ENCODE data around the gene SRF. TPM values are rescaled to one million over a fixed set of nuclear protein-coding genes. Genes with fewer than 3 reads are reported as not detected.

Gene SRF
- polyA plus RNA-seq, 1 donor from 2014 or later: 5.0 TPM

DNA sequence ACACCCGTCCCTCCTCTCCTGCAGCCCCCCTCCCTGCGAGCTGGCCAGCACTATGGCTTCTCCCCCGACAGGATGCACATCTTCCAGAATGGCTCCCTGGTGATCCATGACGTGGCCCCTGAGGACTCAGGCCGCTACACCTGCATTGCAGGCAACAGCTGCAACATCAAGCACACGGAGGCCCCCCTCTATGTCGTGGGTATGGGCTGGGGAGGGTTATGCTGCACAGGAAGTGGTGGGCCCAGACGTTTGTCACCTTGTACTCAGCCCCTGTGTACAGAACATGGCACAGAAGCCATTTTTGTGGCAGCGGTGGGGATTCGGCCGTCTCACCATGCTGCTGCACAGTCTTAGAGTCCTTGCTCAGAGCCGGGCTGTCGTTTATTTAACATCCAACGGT lies 29.0 kb upstream of the SRF start:
- Mint-ChIP-seq H3K4me1 (peaks cover 0 to 2% (median 0%) of the 10 kb centered on the region in 3 donors), H3K36me3 (no peaks in the 10 kb centered on the region), H3K4me3 (no peak overlapping the region), H3K27me3 (no peaks in the 10 kb centered on the region), H3K9me3 (no peaks in the 10 kb centered on the region), H3K27ac (no peak overlapping the region)

DNA sequence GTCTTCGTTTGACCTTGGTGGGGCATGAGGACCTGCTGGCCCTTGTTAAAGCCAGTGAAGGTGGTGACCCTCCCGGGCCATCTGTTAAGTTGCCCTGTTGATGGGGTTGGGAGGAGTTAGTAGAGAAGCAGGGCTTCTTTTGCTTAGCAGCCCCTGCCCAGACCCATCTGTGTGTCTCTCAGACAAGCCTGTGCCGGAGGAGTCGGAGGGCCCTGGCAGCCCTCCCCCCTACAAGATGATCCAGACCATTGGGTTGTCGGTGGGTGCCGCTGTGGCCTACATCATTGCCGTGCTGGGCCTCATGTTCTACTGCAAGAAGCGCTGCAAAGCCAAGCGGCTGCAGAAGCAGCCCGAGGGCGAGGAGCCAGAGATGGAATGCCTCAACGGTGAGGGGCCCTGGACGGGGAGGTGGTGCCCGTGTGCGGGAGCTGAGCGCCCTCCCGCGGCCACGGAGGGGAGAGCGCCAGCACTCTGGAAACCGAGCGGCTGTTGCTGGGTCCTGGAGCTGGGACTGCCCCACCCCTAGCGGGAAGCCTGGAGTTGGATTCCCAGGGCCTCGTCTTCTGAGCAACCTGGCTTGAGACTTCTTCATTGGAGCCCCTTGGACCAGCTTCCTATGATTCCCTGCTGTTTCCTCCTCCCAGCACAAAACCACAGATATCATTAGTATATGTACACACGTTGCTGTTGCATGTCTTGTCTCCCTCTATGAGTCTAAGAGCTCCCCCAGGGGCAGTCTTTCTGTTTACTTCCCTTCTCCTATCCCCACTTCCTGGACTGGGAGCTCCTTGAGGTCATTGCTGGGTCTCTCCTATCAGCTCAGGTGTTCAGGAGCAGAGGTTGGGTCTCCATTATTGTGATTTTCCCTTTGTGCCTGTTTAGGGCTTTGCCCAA lies 27.6 kb upstream of the SRF start:
- Mint-ChIP-seq H3K9me3 (no peaks in the 10 kb centered on the region), H3K27me3 (no peaks in the 10 kb centered on the region), H3K27ac (no peak overlapping the region), H3K36me3 (no peaks in the 10 kb centered on the region), H3K4me3 (peak overlapping the region in 1 of 4 donors; percentile 33), H3K4me1 (peaks cover 0 to 2% (median 0%) of the 10 kb centered on the region in 3 donors)

DNA sequence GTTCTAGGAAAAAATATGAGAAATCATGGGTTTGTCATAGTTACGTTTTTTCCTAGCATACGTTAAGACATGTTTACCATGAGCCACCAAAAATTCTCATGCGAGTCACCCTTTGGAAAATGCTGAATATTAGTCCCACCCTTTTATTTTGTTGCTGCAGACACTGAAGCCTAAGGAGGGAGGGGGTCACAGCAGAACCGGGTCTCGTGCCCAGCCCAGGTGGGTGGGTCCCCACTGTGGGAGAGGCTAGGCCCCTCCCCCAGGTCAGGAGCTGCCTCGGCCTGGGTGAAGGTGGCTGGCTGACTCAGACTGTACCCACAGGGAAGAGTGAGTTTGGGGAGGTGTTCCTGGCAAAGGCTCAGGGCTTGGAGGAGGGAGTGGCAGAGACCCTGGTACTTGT lies 26.2 kb upstream of the SRF start:
- no peak overlapping the region for H3K4me3 Mint-ChIP-seq
- H3K9me3 Mint-ChIP-seq: peaks cover 0 to 2% (median 0%) of the 10 kb centered on the region in 3 donors
- peaks cover 0 to 2% (median under 1%) of the 10 kb centered on the region in 3 donors for H3K4me1 Mint-ChIP-seq
- H3K27me3 Mint-ChIP-seq: no peaks in the 10 kb centered on the region
- no peak overlapping the region for H3K27ac Mint-ChIP-seq
- H3K36me3 Mint-ChIP-seq: no peaks in the 10 kb centered on the region

DNA sequence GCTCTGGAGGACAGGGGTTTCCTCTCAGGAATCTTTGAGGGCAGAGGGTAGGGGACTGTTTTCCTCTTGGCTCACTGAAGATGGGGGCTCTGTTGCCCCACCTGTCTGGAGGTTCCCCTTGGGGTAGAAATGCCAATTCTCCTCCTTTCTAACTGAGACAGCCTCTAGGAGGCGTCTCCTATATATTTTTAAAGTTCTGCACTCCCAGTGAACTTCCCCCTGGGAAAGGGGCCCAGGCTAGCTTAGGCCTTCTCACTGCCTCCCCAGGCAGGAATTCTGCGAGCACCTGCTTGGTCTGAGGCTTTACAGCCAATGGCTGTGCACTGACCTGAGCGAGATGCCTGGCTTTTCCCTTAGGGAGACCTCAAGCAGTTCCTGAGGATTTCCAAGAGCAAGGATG lies 24.8 kb upstream of the SRF start:
- Mint-ChIP-seq H3K27me3 (no peaks in the 10 kb centered on the region), H3K27ac (no peak overlapping the region), H3K4me3 (no peak overlapping the region), H3K36me3 (no peaks in the 10 kb centered on the region), H3K9me3 (peaks cover 0 to 2% (median 0%) of the 10 kb centered on the region in 3 donors), H3K4me1 (peaks cover 0 to 6% (median 2%) of the 10 kb centered on the region in 3 donors)

DNA sequence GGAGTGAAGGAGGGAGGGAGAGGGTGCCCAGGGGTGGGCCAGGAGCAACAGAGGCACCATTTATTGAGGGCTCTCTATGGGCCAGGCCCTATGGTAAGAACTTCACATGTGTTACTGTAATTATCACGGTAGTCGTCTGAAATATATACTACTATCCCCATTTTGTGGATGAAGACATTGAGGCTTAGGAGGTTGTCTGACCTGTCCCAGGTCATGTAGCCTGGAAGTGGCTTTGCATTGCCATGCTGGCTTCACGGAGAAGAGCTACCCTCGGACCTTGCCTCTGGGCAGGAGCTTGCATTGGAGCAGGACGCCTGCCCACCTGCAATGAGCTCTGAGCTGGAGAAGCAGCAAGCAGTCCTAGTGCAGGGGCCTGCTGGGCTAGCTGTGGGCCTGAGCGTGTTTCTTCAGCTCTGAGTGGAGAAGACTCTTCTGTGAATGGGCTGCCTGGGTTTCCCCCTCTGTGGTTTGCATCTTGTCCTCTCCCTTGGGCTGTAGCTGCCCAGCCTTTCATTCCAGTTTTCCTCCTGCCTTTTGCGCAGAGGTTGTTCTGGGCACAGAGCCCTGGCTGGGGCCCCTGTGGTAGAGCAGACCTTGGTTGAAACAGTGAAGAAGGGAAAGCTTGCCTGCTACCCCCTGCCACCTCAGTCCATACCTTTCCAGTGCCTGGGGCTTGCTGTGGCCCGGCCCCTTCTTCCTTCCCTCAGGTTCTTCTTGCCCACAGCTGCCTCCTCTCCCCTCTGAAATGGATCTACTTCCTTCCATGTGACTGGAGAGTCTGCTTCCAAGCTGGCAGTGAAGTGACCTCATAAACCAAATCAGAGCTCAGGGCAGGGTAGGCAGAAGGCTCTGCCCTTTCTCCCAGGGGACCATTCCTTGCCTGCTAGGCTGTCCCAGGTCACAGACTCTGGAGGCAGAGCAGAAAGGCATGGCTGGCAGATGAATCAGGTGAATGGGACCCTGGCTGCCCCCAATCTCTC lies 24.1 kb upstream of the SRF start:
- H3K27me3 Mint-ChIP-seq: no peaks in the 10 kb centered on the region
- H3K4me3 Mint-ChIP-seq: no peak overlapping the region
- peaks cover 0 to 6% (median 2%) of the 10 kb centered on the region in 3 donors for H3K4me1 Mint-ChIP-seq
- H3K9me3 Mint-ChIP-seq: peaks cover 0 to 2% (median 0%) of the 10 kb centered on the region in 3 donors
- no peak overlapping the region for H3K27ac Mint-ChIP-seq
- no peaks in the 10 kb centered on the region for H3K36me3 Mint-ChIP-seq

DNA sequence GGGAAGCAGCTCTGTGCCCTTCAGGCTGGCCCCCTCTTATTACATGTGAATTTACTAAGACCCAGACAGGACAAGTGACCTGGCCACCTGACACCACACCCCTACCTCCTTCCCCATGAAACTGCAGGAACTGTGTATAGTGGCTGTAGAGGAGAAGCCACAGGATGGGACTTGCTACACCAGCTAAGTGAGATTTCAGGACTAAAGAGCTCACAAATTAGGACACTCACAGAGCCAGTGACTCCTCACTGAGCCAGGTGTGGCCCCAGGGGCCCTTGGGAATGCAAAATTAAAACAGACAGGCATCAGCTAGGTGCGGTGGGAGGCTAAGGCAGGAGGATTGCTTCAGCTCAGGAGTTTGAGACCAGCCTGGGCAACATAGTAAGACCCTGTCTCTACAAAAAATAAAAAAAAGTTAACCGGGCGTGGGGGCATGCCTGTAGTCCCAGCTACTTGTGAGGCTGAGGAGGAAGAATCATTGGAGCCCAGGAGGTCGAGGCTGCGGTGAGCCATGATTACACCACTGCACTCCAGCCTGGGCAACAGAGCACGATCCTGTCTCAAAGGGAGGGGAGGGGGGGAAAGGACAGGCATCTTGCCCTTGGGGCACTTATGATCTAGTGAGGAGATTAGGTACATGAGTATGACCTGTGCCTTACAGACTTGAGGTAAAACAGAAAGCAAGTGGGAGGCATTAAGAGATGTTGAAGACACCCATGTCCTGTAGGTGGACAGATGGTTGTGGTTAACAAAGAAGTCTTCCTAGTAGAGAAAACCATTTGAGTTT lies 23.2 kb upstream of the SRF start:
- Mint-ChIP-seq H3K36me3 (no peaks in the 10 kb centered on the region), H3K27ac (no peak overlapping the region), H3K4me1 (peaks cover 0 to 6% (median 2%) of the 10 kb centered on the region in 3 donors), H3K27me3 (no peaks in the 10 kb centered on the region), H3K9me3 (peaks cover 0 to 2% (median 0%) of the 10 kb centered on the region in 3 donors), H3K4me3 (no peak overlapping the region)

DNA sequence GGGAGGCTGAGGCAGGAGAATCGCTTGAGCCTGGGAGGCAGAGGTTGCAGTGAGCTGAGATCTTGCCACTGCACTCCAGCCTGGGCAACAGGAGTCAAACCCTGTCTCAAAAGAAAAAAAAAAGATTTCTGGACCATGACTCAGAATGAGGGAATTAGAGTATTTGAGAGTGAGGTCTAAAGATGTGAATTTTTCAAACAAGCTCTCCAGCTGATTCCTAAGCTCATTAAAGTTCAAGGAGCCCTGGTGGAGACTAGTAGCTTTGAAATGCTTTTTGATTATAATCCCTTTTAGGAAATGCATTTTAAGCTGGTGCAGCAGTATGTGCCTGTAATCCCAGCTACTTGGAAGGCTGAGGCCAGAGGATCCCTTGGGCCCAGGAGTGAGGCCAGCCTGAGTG lies 21.8 kb upstream of the SRF start:
- peak overlapping the region in 1 of 3 donors; percentile 38 for H3K27ac Mint-ChIP-seq
- no peak overlapping the region for H3K4me3 Mint-ChIP-seq
- peaks cover 0 to 2% (median 0%) of the 10 kb centered on the region in 3 donors for H3K9me3 Mint-ChIP-seq
- no peaks in the 10 kb centered on the region for H3K36me3 Mint-ChIP-seq
- H3K4me1 Mint-ChIP-seq: peaks cover 0 to 6% (median 0%) of the 10 kb centered on the region in 3 donors
- H3K27me3 Mint-ChIP-seq: no peaks in the 10 kb centered on the region

DNA sequence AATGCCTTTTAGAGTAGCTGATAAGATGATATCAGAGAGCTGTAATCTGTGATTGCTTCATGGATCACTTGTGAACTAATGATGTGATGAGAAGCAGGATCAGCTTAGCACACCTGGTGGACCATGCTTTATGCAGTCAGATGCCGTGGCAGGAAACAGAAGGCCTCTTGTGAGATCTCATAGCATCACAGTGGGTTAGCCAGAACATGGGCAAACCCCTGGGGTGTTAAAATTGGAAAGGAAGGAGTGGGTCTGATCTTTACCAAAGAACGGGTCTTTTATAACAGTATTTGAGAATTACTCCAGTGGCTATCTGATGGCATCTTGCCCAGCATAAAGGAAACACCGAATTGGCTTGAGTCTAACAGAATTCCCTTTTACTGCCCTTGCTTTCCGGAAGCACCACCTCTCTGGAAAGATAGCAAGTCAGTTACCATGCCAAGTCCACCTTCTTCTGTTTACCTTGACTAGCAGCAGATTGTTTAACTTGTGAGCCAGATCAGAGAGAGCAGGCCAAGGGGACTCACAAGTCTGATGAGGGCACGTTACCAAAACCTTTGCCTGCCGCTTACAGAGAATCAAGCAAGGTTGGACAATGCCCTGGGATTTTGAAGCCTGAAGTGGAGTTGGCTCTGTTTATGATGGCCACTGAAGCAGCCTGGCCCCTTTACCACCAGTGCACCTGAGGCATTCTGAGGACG lies 20.9 kb upstream of the SRF start:
- Mint-ChIP-seq H3K4me3 (no peak overlapping the region), H3K4me1 (peaks cover 0 to 6% (median 0%) of the 10 kb centered on the region in 3 donors), H3K27ac (no peak overlapping the region), H3K27me3 (no peaks in the 10 kb centered on the region), H3K9me3 (peaks cover 0 to 2% (median 0%) of the 10 kb centered on the region in 3 donors), H3K36me3 (no peaks in the 10 kb centered on the region)

DNA sequence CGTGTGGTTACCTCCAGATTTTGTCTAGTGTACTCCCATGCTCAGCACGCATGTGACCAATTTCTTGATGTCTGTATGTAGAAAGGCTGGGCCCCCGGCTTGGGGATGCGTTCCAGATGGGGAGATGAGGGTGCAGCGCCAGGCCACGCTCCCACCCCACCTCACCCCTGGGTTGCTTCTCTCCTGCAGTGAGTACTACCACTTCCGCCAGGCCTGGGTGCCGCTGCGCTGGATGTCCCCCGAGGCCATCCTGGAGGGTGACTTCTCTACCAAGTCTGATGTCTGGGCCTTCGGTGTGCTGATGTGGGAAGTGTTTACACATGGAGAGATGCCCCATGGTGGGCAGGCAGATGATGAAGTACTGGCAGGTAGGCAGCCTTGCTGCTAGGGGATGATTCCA lies 11.5 kb upstream of the SRF start:
- no peaks in the 10 kb centered on the region for H3K36me3 Mint-ChIP-seq
- no peaks in the 10 kb centered on the region for H3K9me3 Mint-ChIP-seq
- peak overlapping the region in 1 of 4 donors; percentile 33 for H3K4me3 Mint-ChIP-seq
- H3K27ac Mint-ChIP-seq: no peak overlapping the region
- H3K27me3 Mint-ChIP-seq: no peaks in the 10 kb centered on the region
- no peaks in the 10 kb centered on the region for H3K4me1 Mint-ChIP-seq

DNA sequence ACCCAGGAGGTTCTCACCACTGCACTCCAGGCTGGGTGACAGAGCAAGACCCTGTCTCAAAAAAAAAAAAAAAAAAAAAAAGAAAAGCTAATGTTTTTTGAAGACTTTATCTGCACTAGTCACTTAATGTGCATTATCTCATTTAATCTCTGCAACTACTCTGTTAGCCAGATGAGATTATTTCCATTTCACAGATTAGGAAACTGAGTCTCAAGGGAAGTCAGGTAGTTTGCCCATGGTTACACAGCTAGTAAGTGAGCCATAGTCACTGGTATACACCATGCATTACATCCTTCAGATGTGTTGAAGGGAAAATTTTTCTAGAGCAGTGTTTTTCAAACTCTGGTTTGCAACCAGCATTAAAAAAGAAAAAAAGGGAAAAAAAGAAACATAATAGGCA lies 7.2 kb upstream of the SRF start:
- no peaks in the 10 kb centered on the region for H3K36me3 Mint-ChIP-seq
- H3K4me1 Mint-ChIP-seq: no peaks in the 10 kb centered on the region
- H3K27me3 Mint-ChIP-seq: no peaks in the 10 kb centered on the region
- no peak overlapping the region for H3K4me3 Mint-ChIP-seq
- no peaks in the 10 kb centered on the region for H3K9me3 Mint-ChIP-seq
- H3K27ac Mint-ChIP-seq: no peak overlapping the region

DNA sequence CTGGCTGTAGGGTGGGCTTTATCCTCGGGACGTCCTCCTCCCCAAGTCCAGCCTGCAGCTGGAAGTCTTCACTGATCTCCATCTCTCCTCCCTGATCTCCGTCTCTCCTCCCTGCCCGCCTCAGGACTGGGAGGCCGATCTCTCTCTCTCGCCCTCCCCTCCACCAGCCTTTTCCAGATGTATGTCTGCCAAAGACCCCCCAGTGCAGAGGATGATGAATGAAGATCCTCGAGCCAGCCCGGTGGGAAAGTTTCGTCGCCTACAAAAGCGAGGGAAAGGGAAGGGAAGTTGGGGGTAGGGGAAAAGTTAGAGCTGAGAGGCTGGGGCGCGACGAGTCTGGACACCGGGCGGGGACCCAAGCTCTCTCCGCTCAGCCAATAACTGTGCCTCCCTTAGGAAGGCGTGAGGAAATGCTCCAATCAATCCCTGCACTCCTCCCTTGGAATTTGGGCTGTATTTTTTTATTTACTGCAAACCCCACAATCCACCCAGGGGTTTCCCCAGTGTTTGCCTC lies 595 bp upstream of the SRF start:
- H3K4me1 Mint-ChIP-seq: peaks cover 32 to 33% (median 33%) of the 10 kb centered on the region in 3 donors
- no peaks in the 10 kb centered on the region for H3K36me3 Mint-ChIP-seq
- peak overlapping the region; percentile 77 to 98 (median 96) for H3K27ac Mint-ChIP-seq
- no peaks in the 10 kb centered on the region for H3K9me3 Mint-ChIP-seq
- no peaks in the 10 kb centered on the region for H3K27me3 Mint-ChIP-seq
- H3K4me3 Mint-ChIP-seq: peak overlapping the region; percentile 86 to 98 (median 96)

DNA sequence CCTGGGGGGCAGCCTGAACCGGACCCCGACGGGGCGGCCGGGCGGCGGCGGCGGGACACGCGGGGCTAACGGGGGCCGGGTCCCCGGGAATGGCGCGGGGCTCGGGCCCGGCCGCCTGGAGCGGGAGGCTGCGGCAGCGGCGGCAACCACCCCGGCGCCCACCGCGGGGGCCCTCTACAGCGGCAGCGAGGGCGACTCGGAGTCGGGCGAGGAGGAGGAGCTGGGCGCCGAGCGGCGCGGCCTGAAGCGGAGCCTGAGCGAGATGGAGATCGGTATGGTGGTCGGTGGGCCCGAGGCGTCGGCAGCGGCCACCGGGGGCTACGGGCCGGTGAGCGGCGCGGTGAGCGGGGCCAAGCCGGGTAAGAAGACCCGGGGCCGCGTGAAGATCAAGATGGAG lies 636 bp downstream of the SRF start:
- no peaks in the 10 kb centered on the region for H3K9me3 Mint-ChIP-seq
- H3K4me1 Mint-ChIP-seq: peaks cover 32 to 33% (median 33%) of the 10 kb centered on the region in 3 donors
- H3K27me3 Mint-ChIP-seq: no peaks in the 10 kb centered on the region
- H3K36me3 Mint-ChIP-seq: no peaks in the 10 kb centered on the region
- H3K27ac Mint-ChIP-seq: peak overlapping the region; percentile 86 to 96 (median 91)
- H3K4me3 Mint-ChIP-seq: peak overlapping the region; percentile 89 to 97 (median 92)

DNA sequence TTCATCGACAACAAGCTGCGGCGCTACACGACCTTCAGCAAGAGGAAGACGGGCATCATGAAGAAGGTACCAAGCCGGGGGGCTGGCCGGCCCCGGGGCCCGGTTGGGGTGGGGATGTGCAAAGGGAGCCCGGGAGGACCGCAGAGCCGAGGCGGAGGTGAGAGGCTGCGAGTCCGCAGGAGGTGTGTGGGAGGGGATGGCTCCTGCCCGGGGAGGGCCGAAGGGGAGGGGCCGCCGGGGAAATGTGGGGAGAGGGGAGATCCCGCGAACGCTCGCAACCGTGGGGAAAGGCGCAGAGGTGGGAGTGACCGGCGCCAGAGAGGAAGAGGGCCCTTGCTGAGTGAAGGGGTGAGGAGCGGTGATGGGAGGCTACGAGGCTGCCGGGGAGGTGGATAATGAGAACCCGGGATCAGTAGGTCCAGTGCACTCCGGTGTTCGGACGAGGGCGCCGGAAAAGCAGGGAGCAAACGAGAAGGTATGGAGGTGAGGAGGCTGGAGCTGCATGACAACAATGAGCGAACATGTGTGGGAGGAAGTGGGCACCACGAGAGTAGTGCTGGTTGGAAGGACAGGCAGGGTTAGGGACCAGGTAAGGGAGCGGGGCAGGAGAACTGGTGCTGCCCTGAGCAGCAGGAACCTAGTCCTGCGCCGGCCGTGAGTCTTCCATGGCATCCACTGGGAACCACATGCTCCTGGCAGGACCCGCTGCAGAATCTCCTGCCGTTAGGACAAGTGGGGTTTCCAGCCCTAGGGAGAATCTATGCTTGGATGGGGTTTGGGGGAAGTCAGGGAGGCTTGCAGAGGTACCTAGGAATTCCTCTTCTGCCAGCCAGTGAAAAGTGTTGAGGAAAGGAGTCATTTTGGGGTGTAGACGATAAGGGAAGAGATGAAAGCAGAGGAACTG lies 1.3 kb downstream of the SRF start:
- Mint-ChIP-seq H3K27me3 (no peaks in the 10 kb centered on the region), H3K4me1 (peaks cover 32 to 33% (median 33%) of the 10 kb centered on the region in 3 donors)

More for the DNA sequence above, 1.3 kb downstream of the SRF start:
- peak overlapping the region; percentile 89 to 97 (median 92) for H3K4me3 Mint-ChIP-seq
- peak overlapping the region; percentile 86 to 96 (median 91) for H3K27ac Mint-ChIP-seq
- H3K9me3 Mint-ChIP-seq: no peaks in the 10 kb centered on the region
- H3K36me3 Mint-ChIP-seq: no peaks in the 10 kb centered on the region

Measured in IgD-negative memory B cell (primary cell).